IMR-90 (cell line): ENCODE measurements around the gene DZANK1. TPM values are rescaled to one million over a fixed set of nuclear protein-coding genes. Genes with fewer than 3 reads are reported as not detected.

ENCODE experiments used
- ATAC-seq: fragments of 200-7000 bp; cut with Tn5 transposase; 2 replicates; pipeline ENCODE4 v1.9.1; 2020; ENCODE audit warnings: low read depth, mild to moderate bottlenecking, moderate library complexity
- BruUV-seq: library from RNA; stranded (reverse); fragments of 400-500 nt; replicated peaks from 2 replicates; lab custom pipeline; 2021; lab: Mats Ljungman, UMichigan
- CTCF ChIA-PET: fragments of 300-600 bp; formaldehyde crosslinking; extraction: SDS; loops from one replicate; lab custom pipeline; 2021; ENCODE audit warnings: antibody characterized with exemption; lab: Yijun Ruan, JAX
- POLR2A ChIA-PET: fragments of 300-600 bp; sonication (Branson Sonifier 250); formaldehyde crosslinking; loops from one replicate; lab custom pipeline; 2022; ENCODE audit warnings: antibody characterized with exemption; ENCODE audit not compliant: unreplicated experiment; lab: Charles Lee
- DNase-seq: peaks from one replicate; pipeline ENCODE4 v3.0.0; 2013
- H2AFZ ChIP-seq: replicated peaks from 2 replicates; pipeline ENCODE3; 2013; ENCODE audit warnings: low read length, mild to moderate bottlenecking; ENCODE audit not compliant: poor library complexity
- H2AK5ac ChIP-seq: 2 replicates; pipeline ENCODE4 v1.6.1; 2013; ENCODE audit warnings: low read depth, low read length, inconsistent platforms
- H2AK9ac ChIP-seq: replicated peaks from 2 replicates; pipeline ENCODE3; 2013; ENCODE audit warnings: mild to moderate bottlenecking, low read depth, low read length, moderate library complexity; ENCODE audit not compliant: poor library complexity
- H2BK120ac ChIP-seq: 2 replicates; pipeline ENCODE4 v1.6.1; 2013; ENCODE audit warnings: low read depth, low read length, inconsistent platforms
- H2BK15ac ChIP-seq: 3 replicates; pipeline ENCODE4 v1.6.1; 2013; ENCODE audit warnings: low read depth, low read length, inconsistent platforms
- H2BK20ac ChIP-seq: 2 replicates; pipeline ENCODE4 v1.6.1; 2013; ENCODE audit warnings: low read depth, mild to moderate bottlenecking, inconsistent platforms, low read length, moderate library complexity
- H2BK5ac ChIP-seq: 2 replicates; pipeline ENCODE4 v1.6.1; 2013; ENCODE audit warnings: mild to moderate bottlenecking, low read depth, low read length, inconsistent platforms; ENCODE audit not compliant: poor library complexity, severe bottlenecking
- H3K14ac ChIP-seq: replicated peaks from 2 replicates; pipeline ENCODE4 v1.6.1; 2013; ENCODE audit warnings: low read depth, low read length, inconsistent platforms
- H3K18ac ChIP-seq: 2 replicates; pipeline ENCODE4 v1.6.1; 2013; ENCODE audit warnings: low read depth, low read length, control low read depth
- H3K23ac ChIP-seq: 2 replicates; pipeline ENCODE4 v1.6.1; 2013; ENCODE audit warnings: low read depth, low read length, inconsistent platforms
- H3K27ac ChIP-seq: 2 replicates; pipeline ENCODE4 v1.5.1; 2013; ENCODE audit warnings: mild to moderate bottlenecking, control low read depth, low read length; ENCODE audit not compliant: insufficient read depth
- H3K27me3 ChIP-seq: 2 replicates; pipeline ENCODE4 v1.6.1; 2013; ENCODE audit warnings: low read length; ENCODE audit not compliant: control insufficient read depth, insufficient read depth
- H3K36me3 ChIP-seq: 2 replicates; pipeline ENCODE4 v1.6.1; 2013; ENCODE audit warnings: low read length, mixed read lengths; ENCODE audit not compliant: control insufficient read depth, insufficient read depth
- H3K4ac ChIP-seq: 2 replicates; pipeline ENCODE4 v1.6.1; 2013; ENCODE audit warnings: low read depth, low read length, inconsistent platforms
- H3K4me1 ChIP-seq: 2 replicates; pipeline ENCODE4 v1.6.1; 2013; ENCODE audit warnings: low read length, mixed read lengths; ENCODE audit not compliant: control insufficient read depth, insufficient read depth
- H3K4me2 ChIP-seq: 2 replicates; pipeline ENCODE4 v1.6.1; 2013; ENCODE audit warnings: low read depth, mild to moderate bottlenecking, control low read depth, low read length, moderate library complexity
- H3K4me3 ChIP-seq: 2 replicates; pipeline ENCODE4 v1.5.1; 2013; ENCODE audit warnings: low read depth, mild to moderate bottlenecking, control low read depth, low read length, moderate library complexity; ENCODE audit not compliant: insufficient read depth
- H3K56ac ChIP-seq: 2 replicates; pipeline ENCODE4 v1.6.1; 2013; ENCODE audit warnings: low read length, inconsistent platforms; ENCODE audit not compliant: insufficient read depth; ENCODE audit errors: extremely low read depth
- H3K79me1 ChIP-seq, 2 experiments: 2 replicates each; pipeline ENCODE4 v1.6.1; 2013; ENCODE audit warnings: low read length in 2 of 2, inconsistent platforms in 1 of 2, low read depth in 1 of 2
- H3K9ac ChIP-seq: 2 replicates; pipeline ENCODE4 v1.6.1; 2013; ENCODE audit warnings: low read depth, low read length, control low read depth
- H3K9me1 ChIP-seq: 2 replicates; pipeline ENCODE4 v1.6.1; 2013; ENCODE audit warnings: low read length, inconsistent platforms; ENCODE audit not compliant: insufficient read depth
- H3K9me3 ChIP-seq: 2 replicates; pipeline ENCODE4 v1.6.1; 2013; ENCODE audit warnings: low read length; ENCODE audit not compliant: control insufficient read depth, insufficient read depth
- H4K20me1 ChIP-seq: 2 replicates; pipeline ENCODE4 v1.6.1; 2013; ENCODE audit warnings: low read length, inconsistent platforms; ENCODE audit not compliant: insufficient read depth
- H4K5ac ChIP-seq: 2 replicates; pipeline ENCODE4 v1.6.1; 2013; ENCODE audit warnings: mild to moderate bottlenecking, low read depth, low read length, control low read depth
- H4K8ac ChIP-seq, 2 experiments: 2 replicates each; pipeline ENCODE4 v1.6.1; 2013; ENCODE audit warnings: low read depth in 2 of 2, low read length in 2 of 2, control low read depth in 1 of 2, inconsistent platforms in 1 of 2
- H4K91ac ChIP-seq: 2 replicates; pipeline ENCODE4 v1.6.1; 2013; ENCODE audit warnings: low read depth, low read length, inconsistent platforms; ENCODE audit not compliant: insufficient read depth
- BHLHE40 ChIP-seq: fragments of 150-350 bp; IDR thresholded peaks from 2 replicates; pipeline ENCODE4 v1.6.1; 2016; ENCODE audit warnings: mild to moderate bottlenecking, low read depth, low read length
- CEBPB ChIP-seq: IDR thresholded peaks from 2 replicates; pipeline ENCODE4 v1.6.1; 2012; ENCODE audit warnings: low read depth, low read length, improper control_type of control experiment
- CHD1 ChIP-seq: IDR thresholded peaks from 2 replicates; pipeline ENCODE4 v1.6.1; 2012; ENCODE audit warnings: low read depth, low read length, improper control_type of control experiment
- CTCF ChIP-seq: conservative IDR thresholded peaks from 2 replicates; pipeline ENCODE4 v1.5.1; 2012; ENCODE audit warnings: mild to moderate bottlenecking, low read depth, low read length, improper control_type of control experiment
- FOS ChIP-seq: fragments of 150-350 bp; IDR thresholded peaks from 2 replicates; pipeline ENCODE4 v1.6.1; 2016; ENCODE audit warnings: low read depth, low read length
- MAFK ChIP-seq: IDR thresholded peaks from 2 replicates; pipeline ENCODE4 v1.6.1; 2012; ENCODE audit warnings: low read depth, low read length, improper control_type of control experiment
- MAZ ChIP-seq: IDR thresholded peaks from 2 replicates; pipeline ENCODE4 v1.6.1; 2012; ENCODE audit warnings: low read depth, mild to moderate bottlenecking, low read length, improper control_type of control experiment, moderate library complexity, borderline replicate concordance
- MXI1 ChIP-seq: IDR thresholded peaks from 2 replicates; pipeline ENCODE4 v1.6.1; 2012; ENCODE audit warnings: low read depth, mild to moderate bottlenecking, low read length, moderate library complexity, borderline replicate concordance
- NFE2L2 ChIP-seq: fragments of 150-350 bp; IDR thresholded peaks from 2 replicates; pipeline ENCODE4 v1.6.1; 2016; ENCODE audit warnings: low read depth, mild to moderate bottlenecking, low read length
- POLR2A ChIP-seq: IDR thresholded peaks from 2 replicates; pipeline ENCODE4 v1.6.1; 2012; ENCODE audit warnings: mild to moderate bottlenecking, low read depth, low read length
- RAD21 ChIP-seq: IDR thresholded peaks from 2 replicates; pipeline ENCODE4 v1.6.1; 2012; ENCODE audit warnings: low read length, improper control_type of control experiment
- RCOR1 ChIP-seq: IDR thresholded peaks from 2 replicates; pipeline ENCODE4 v1.6.1; 2012; ENCODE audit warnings: mild to moderate bottlenecking, low read length, improper control_type of control experiment; ENCODE audit not compliant: insufficient replicate concordance
- RFX5 ChIP-seq: IDR thresholded peaks from 2 replicates; pipeline ENCODE4 v1.8.0; 2012; ENCODE audit warnings: low read depth, mild to moderate bottlenecking, low read length, moderate library complexity
- SMC3 ChIP-seq: fragments of 150-350 bp; IDR thresholded peaks from 2 replicates; pipeline ENCODE4 v1.6.1; 2016; ENCODE audit warnings: low read depth, mild to moderate bottlenecking, antibody characterized with exemption, low read length, moderate library complexity
- WGBS, 2 experiments: methylation state at CpG; one replicate each; pipeline versions ENCODE4 v1.1.5 to v1.1.7; 2013; ENCODE audit warnings: missing lambda C conversion rate in 2 of 2; ENCODE audit not compliant: insufficient read length in 1 of 2; ENCODE audit errors: extremely low coverage in 2 of 2; 5-methylcytosine and 5-hydroxymethylcytosine counted together
- dilution Hi-C: fragments of 300-500 bp; cut with HindIII; formaldehyde crosslinking; loops from one replicate; pipeline ENCODE4 v1.14.3; 2018; ENCODE audit warnings: low sequenced_read_pairs; ENCODE audit not compliant: unreplicated experiment
- in situ Hi-C: fragments of 300-500 bp; cut with MboI; formaldehyde crosslinking; loops from 3 replicates; pipeline ENCODE4 v1.14.3; 2019; ENCODE audit warnings: low sequenced_read_pairs, inconsistent platforms, mixed read lengths
- intact Hi-C: fragments of 100-400 bp; cut with micrococcal nuclease; formaldehyde crosslinking; loops from 2 replicates; pipeline ENCODE4 v1.10.0; 2022
- polyA plus RNA-seq, 3 experiments: library from polyadenylated mRNA; depleted of rRNA; stranded (reverse); fragments of >200 nt; gene quantifications; 2 replicates each; pipeline ENCODE4 v1.2.3, GENCODE V29; 2012; ENCODE audit warnings: low replicate concordance in 1 of 3
- total RNA-seq: library from RNA; depleted of rRNA; stranded (reverse); fragments of >200 nt; gene quantifications from 2 replicates; pipeline ENCODE4 v1.2.3, GENCODE V29; 2012
- TF ChIP-seq, protein P1 (sequence below): fragments of 150-350 bp; IDR thresholded peaks from 2 replicates; pipeline ENCODE4 v1.6.1; 2017; ENCODE audit warnings: mild to moderate bottlenecking, antibody characterized with exemption, low read length, low read depth
- TF ChIP-seq, protein P2 (sequence below): fragments of 150-350 bp; IDR thresholded peaks from 2 replicates; pipeline ENCODE4 v1.6.1; 2016; ENCODE audit warnings: low read depth, mild to moderate bottlenecking, low read length, moderate library complexity, borderline replicate concordance

The DZANK1 gene
- total and polyA plus RNA-seq, 2 of the 4 experiments (the other 2 are of a cell fraction) = 0.54 to 1.1 TPM

- ChIA-PET POLR2A (no interaction called here), CTCF (no interaction called here)
- no peak overlapping the region for H3K18ac ChIP-seq
- no peak overlapping the region for H3K4ac ChIP-seq
- WGBS, 2 experiments = no CpG with 5 or more reads among the region's 2 CpGs
- no peaks in the 10 kb centered on the region for H3K9me1 ChIP-seq
- no peak overlapping the region for H3K14ac ChIP-seq
- no peak overlapping the region for H2BK5ac ChIP-seq
- no peak overlapping the region for H2AK5ac ChIP-seq
- no peak overlapping the region for H2BK20ac ChIP-seq
- TF ChIP-seq, protein P1, sequence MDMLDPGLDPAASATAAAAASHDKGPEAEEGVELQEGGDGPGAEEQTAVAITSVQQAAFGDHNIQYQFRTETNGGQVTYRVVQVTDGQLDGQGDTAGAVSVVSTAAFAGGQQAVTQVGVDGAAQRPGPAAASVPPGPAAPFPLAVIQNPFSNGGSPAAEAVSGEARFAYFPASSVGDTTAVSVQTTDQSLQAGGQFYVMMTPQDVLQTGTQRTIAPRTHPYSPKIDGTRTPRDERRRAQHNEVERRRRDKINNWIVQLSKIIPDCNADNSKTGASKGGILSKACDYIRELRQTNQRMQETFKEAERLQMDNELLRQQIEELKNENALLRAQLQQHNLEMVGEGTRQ = no peak
- TF ChIP-seq SMC3 = no peak
- TF ChIP-seq, protein P2, sequence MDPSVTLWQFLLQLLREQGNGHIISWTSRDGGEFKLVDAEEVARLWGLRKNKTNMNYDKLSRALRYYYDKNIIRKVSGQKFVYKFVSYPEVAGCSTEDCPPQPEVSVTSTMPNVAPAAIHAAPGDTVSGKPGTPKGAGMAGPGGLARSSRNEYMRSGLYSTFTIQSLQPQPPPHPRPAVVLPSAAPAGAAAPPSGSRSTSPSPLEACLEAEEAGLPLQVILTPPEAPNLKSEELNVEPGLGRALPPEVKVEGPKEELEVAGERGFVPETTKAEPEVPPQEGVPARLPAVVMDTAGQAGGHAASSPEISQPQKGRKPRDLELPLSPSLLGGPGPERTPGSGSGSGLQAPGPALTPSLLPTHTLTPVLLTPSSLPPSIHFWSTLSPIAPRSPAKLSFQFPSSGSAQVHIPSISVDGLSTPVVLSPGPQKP = no peak
- TF ChIP-seq CEBPB = no peak
- no peak for TF ChIP-seq MAZ
- TF ChIP-seq POLR2A = no peak
- no peak for TF ChIP-seq RCOR1
- TF ChIP-seq MAFK = no peak
- no peak for TF ChIP-seq BHLHE40
- no peak for TF ChIP-seq CHD1
- TF ChIP-seq NFE2L2 = no peak
- no peak for TF ChIP-seq FOS
- no peak for TF ChIP-seq RFX5
- TF ChIP-seq RAD21 = no peak
- no peak for TF ChIP-seq MXI1
- TF ChIP-seq CTCF = no peak
- in situ Hi-C loops (no loop called here), dilution Hi-C loops (no loop called here), intact Hi-C loops (no loop called here)
- no TSS peak for BruUV-seq
- no peaks in the 10 kb centered on the region for H3K4me1 ChIP-seq
- no peaks in the 10 kb centered on the region for H3K36me3 ChIP-seq
- no peak overlapping the region for H2BK120ac ChIP-seq
- H4K5ac ChIP-seq = no peak overlapping the region
- no peaks in the 10 kb centered on the region for H3K9me3 ChIP-seq
- no peaks in the 10 kb centered on the region for H3K27me3 ChIP-seq
- ATAC-seq (no peak), DNase-seq (no peak)
- no peak overlapping the region for H3K9ac ChIP-seq
- no peak overlapping the region for H4K8ac ChIP-seq
- H3K23ac ChIP-seq = no peak overlapping the region
- no peaks in the 10 kb centered on the region for H4K20me1 ChIP-seq
- no peak overlapping the region for H3K27ac ChIP-seq
- H3K4me3 ChIP-seq = no peak overlapping the region
- no peak overlapping the region for H4K91ac ChIP-seq
- H2AK9ac ChIP-seq = no peak overlapping the region
- H2AFZ ChIP-seq = no peak overlapping the region
- H3K56ac ChIP-seq = no peak overlapping the region
- H3K79me1 ChIP-seq = no peaks in the 10 kb centered on the region
- H2BK15ac ChIP-seq = no peak overlapping the region
- no peak overlapping the region for H3K4me2 ChIP-seq
Observed at GRCh38 chr20:18400460-18400859, 66.4 kb downstream of the DZANK1 start.
